WERI-Rb-1 (cell line): ENCODE measurements around the gene PIH1D1.

Experiments used
- DNase-seq: peaks from one replicate; pipeline ENCODE4 v3.0.0-alpha.2; 2020
- H3K27ac ChIP-seq: fragments of 250-450 bp; sonication (Bioruptor Pico); 2 replicates; pipeline ENCODE4 v1.5.1; 2020; ENCODE audit warnings: mild to moderate bottlenecking, moderate library complexity
- H3K27me3 ChIP-seq: fragments of 250-450 bp; sonication (Bioruptor Pico); 2 replicates; pipeline ENCODE4 v1.5.1; 2021; ENCODE audit warnings: mild to moderate bottlenecking, low read depth, moderate library complexity; ENCODE audit not compliant: insufficient read depth, severe bottlenecking
- H3K36me3 ChIP-seq: fragments of 250-450 bp; sonication (Bioruptor Pico); 2 replicates; pipeline ENCODE4 v1.5.1; 2020; ENCODE audit warnings: mild to moderate bottlenecking, moderate library complexity
- H3K4me3 ChIP-seq: 2 replicates; pipeline ENCODE4 v1.5.1; 2011; ENCODE audit warnings: low read depth, mild to moderate bottlenecking, control low read depth, low read length
- H3K9me3 ChIP-seq: fragments of 250-450 bp; sonication (Bioruptor Pico); 2 replicates; pipeline ENCODE4 v1.5.1; 2021; ENCODE audit warnings: mild to moderate bottlenecking, moderate library complexity; ENCODE audit not compliant: severe bottlenecking
- TF ChIP-seq, protein P1 (sequence below): IDR thresholded peaks from 2 replicates; pipeline ENCODE4 v1.5.1; 2011; ENCODE audit warnings: low read depth, mild to moderate bottlenecking, control low read depth, inconsistent platforms, low read length

Gene PIH1D1

DNA sequence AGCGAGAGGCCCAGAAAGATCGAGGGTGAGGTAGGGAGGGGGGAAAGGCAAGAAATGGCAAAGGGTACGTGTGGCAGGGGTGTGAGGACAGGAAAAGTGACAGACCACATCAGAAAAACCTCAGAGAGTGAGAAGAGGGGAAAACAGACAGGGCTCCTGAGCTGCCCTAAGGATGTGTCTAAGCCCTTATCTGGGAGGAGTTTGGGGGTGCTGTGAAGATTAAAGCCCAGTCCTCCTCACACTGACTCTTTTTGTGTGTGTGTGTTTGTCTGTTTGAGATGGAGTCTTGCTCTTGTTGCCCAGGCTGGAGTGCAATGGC is 27.7 kb downstream of the PIH1D1 start:
- Histone ChIP-seq H3K27me3 (no peaks in the 10 kb centered on the region), H3K4me3 (no peak overlapping the region), H3K36me3 (no peaks in the 10 kb centered on the region), H3K9me3 (no peaks in the 10 kb centered on the region), H3K27ac (no peak overlapping the region)
- TF ChIP-seq, protein P1, sequence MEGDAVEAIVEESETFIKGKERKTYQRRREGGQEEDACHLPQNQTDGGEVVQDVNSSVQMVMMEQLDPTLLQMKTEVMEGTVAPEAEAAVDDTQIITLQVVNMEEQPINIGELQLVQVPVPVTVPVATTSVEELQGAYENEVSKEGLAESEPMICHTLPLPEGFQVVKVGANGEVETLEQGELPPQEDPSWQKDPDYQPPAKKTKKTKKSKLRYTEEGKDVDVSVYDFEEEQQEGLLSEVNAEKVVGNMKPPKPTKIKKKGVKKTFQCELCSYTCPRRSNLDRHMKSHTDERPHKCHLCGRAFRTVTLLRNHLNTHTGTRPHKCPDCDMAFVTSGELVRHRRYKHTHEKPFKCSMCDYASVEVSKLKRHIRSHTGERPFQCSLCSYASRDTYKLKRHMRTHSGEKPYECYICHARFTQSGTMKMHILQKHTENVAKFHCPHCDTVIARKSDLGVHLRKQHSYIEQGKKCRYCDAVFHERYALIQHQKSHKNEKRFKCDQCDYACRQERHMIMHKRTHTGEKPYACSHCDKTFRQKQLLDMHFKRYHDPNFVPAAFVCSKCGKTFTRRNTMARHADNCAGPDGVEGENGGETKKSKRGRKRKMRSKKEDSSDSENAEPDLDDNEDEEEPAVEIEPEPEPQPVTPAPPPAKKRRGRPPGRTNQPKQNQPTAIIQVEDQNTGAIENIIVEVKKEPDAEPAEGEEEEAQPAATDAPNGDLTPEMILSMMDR, result no peak
- DNase-seq, result no peak

DNA sequence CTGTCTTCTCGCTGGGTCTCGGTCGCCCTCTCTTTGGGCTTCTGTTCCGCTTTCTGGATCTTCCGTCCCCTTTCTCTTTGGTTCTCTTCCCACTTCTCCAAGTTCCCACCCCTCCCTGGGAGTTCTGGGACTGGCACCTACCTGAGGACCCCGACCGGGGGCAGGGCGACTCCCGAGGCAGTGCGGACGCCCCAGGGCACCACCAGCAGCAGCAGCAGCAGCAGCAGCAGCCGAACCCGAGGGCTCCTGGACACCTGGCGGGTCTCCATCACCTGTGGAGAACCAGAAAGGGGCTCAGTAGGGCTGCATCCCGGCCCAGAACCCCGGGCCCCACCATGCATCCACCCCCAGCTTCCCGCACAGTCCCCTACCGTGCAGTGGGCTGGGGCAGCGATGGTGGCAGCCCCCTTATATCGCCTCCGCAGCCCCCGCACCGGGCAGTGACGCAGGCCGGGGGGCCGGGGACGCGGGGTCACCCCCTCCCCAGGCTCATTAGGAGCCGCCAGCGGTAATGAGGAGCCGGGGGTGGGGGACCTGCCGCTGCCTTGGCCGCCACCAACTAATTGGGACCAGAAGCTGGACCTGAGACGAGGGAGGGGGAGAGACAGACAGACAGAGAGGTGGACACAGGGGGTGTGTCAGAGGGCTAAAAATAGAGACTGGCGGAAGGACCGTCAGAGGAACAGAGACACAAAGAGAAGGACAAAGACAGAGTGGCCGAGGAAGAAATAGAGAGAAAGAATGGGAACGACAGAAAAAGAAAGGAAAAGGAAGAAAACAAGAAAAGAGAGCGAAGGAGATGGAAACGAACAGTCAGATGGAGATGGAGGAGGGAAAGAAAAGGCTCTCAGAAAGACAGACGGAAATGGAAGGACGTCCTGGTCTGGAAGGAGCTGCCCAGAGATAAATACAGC is 28.3 kb downstream of the PIH1D1 start, which contains the start of gene PTH2:
TSS of gene PTH2 (minus strand) at position 371 of the 914 bp plus-strand sequence. CDS start at position 269, 102 bp downstream.
- Histone ChIP-seq H3K27me3 (no peaks in the 10 kb centered on the region), H3K27ac (no peak within 1 kb of the TSS), H3K36me3 (no peaks in the 10 kb centered on the region), H3K9me3 (no peaks in the 10 kb centered on the region), H3K4me3 (no peak within 1 kb of the TSS)
- TF ChIP-seq, protein P1, result no peak
- DNase-seq, result no peak

DNA sequence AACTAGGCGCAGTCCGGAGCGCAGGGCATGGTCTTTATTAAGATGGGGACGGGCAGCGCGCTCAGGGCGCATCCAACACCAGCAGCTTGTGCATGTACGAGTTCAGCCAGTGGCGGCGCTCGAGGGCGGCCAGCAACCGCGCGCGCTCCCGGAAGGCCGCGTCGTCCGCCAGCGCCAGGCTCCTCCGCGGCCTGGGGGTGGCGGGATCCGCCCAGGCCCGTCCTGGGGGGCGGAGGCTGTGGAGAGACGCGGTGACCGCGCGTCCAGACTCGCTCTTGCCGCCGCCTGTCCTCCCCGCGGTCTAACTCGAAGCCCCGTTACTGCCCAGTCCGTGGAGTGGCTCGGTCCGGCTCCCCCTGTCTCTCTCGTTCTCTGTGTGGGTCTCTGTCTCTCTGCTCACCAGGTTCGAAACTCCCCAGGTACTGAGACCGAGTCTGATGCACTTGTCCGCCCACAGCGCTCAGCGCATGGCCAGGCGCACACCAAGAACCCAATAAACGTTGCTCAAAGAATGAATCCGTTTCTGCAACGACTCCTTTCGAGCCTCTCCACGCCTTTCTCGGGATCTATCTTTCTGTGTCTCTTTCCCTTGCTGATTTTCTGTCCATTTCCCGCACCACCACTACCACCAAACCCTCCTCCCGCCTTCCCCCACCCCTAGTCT is 29.1 kb downstream of the PIH1D1 start:
- Histone ChIP-seq H3K36me3 (no peaks in the 10 kb centered on the region), H3K27me3 (no peaks in the 10 kb centered on the region), H3K27ac (no peak overlapping the region), H3K4me3 (no peak overlapping the region), H3K9me3 (no peaks in the 10 kb centered on the region)
- DNase-seq, result no peak
- TF ChIP-seq, protein P1, result no peak

DNA sequence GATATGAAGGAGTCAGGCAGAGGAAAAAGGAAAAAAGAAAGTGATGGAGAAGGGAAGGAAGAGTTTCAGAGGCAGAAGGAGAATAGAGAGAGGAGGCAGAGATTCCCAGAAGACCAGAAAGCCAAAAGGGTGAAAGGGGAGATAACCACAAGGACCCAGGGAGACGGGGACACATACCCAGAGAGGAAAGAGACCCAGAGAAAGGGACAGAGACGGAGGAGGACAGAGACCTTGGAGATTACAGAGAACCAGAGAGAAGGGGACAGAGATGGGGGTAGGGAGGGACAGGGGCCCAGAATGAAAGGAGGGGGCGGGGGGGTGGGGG is 29.8 kb downstream of the PIH1D1 start:
- no peaks in the 10 kb centered on the region for H3K27me3 ChIP-seq
- no peak overlapping the region for H3K4me3 ChIP-seq
- no peak for DNase-seq
- no peaks in the 10 kb centered on the region for H3K9me3 ChIP-seq
- TF ChIP-seq, protein P1, result no peak
- no peaks in the 10 kb centered on the region for H3K36me3 ChIP-seq
- no peak overlapping the region for H3K27ac ChIP-seq

DNA sequence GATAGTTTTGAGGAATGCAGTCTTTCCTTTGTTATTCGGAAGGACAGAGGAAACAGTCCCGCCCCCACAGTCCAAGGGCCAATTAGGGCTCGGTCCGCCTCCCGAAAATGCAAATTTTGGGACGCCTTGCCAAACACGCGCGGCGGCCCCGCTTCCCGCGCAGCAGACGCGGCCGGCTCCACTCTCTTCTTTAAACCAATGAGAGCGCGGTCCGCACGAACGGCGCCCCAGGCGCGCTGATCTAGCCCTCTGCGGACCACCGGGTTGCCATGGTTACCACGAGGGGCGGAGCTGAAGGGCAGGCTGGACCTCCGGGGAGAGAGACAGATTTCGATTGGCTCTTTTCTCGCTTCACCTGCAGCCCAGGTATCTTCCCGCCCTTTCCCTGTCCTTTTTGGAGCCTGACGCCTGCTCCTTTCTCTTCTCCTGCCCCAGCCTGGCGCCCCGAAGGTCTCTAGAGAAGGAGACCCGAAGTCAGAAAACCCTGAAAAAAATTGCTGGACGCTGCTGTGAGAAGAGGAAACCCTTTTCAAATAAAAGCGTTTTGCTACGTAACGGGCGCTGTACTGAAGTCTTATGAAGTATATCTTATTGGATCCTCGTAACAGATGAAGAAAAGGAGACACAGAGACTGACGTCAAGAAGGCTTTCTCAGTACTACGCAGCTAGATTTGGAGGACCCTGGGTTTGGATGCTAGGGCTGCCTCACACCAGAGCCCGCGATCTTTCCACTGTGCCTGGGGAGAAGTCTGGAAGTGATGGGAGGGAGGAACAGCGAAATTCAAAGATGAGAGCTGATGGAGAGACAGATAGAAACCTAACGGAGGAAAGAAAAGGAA is 30.4 kb downstream of the PIH1D1 start:
- Histone ChIP-seq H3K36me3 (no peaks in the 10 kb centered on the region), H3K27me3 (no peaks in the 10 kb centered on the region), H3K27ac (no peak overlapping the region), H3K9me3 (no peaks in the 10 kb centered on the region), H3K4me3 (no peak overlapping the region)
- TF ChIP-seq, protein P1, result no peak
- DNase-seq, result no peak
